ENCODE data around the gene ITK.
A peak's percentile ranks its signal among the peaks of the same experiment; 100 is the strongest.

The ITK gene

GRCh38 chr5:157252711-157253465, 72.2 kb downstream of the ITK start:
- TF ChIP-seq CTCF (IDR thresholded peaks at IDR 0.05; ENCODE audit: insufficient read depth, missing control alignments), result no peak
- FAIRE-seq, result no peak
- no peak for DNase-seq (ENCODE audit: insufficient read length, low spot score)

GRCh38 chr5:157253547-157253946, 72.9 kb downstream of the ITK start:
- FAIRE-seq (peak; percentile 25), DNase-seq (ENCODE audit: insufficient read length, low spot score) (no peak)
- TF ChIP-seq CTCF (IDR thresholded peaks at IDR 0.05; ENCODE audit: insufficient read depth, missing control alignments), result peak; percentile 81

DNA sequence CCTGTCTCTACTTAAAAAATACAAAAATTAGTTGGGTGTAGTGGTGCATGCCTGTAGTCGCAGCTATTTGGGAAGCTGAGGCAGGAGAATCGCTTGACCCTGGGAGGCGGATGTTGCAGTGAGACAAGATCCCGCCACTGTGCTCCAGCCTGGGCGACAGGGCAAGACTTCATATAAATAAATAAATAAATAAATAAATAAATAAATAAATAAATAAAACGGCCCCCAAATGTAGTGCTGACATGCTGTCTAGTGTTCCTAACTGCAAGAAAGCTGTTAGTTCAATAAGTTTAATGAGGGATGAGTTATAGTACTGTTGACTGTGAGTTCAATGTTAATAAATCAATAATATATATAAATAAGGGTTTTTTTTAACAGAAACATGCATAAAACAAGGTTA, 77.8 kb downstream of the ITK start:
- DNase-seq (ENCODE audit: insufficient read length, low spot score) (no peak), FAIRE-seq (no peak)
- TF ChIP-seq CTCF (IDR thresholded peaks at IDR 0.05; ENCODE audit: insufficient read depth, missing control alignments), result no peak

GRCh38 chr5:157259699-157260098, 79.1 kb downstream of the ITK start:
- TF ChIP-seq CTCF (IDR thresholded peaks at IDR 0.05; ENCODE audit: insufficient read depth, missing control alignments), result no peak
- FAIRE-seq (no peak), DNase-seq (ENCODE audit: insufficient read length, low spot score) (no peak)

DNA sequence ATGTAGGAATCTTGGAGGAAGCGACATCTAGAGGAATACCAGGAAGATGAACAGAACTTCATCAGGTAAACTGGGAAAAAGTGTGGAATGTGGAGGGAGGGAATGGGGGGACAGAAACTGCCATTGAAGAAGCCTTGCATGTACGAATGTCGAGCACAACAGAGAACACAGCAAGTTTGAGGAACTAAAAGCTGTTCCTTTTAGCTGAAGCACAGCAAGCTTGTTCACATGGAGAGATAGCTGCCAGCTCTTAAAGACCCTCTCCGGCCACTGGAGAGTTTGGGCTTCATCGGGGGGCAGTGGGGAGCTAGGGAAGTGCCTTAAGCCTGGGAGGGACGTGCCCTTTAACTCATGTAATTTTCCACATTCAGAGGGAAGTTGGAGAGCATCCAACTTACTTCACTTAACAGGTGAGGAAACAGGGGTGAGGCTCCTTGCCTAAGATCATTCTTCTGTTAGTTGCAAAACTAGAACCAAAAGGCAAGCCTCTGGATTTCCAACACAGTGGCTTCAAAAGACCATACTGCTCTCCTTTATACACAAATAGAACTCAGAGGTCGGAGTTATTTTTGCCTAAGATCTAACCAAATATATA, 83.0 kb downstream of the ITK start:
- FAIRE-seq (no peak), DNase-seq (ENCODE audit: insufficient read length, low spot score) (no peak)
- no peak for TF ChIP-seq CTCF (IDR thresholded peaks at IDR 0.05; ENCODE audit: insufficient read depth, missing control alignments)

DNA sequence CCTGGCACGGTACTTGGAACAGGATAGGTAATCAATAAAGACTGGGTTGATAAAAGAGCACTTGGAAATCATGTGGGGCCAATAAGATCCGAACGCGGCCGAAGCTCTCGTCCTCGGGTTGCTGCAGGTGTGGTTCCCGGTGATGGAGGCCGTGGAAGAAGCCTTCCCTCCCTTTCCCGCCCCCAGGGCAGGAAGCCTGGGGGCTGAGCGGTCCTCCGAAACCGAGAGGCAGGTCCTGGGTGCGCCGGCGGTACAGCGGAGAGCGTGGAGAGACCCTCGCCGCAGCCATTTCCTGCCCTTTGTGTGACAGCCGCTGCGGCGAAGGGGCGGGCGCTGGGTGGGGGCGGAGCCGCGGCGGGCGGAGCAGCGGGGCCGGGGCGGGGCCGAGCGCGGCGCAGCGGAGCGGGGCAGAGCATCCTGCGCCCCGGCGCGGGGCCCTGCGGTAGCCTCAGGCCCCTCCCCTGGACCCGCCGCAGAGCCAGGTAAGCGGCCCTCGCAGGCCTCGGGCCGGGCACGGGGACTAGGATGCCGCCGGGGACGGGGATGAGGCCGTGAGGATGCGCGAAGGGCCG, 85.2 kb downstream of the ITK start, which contains the start of gene CYFIP2:
Gene CYFIP2 (plus strand): TSS at position 410 of the 572 bp plus-strand sequence. CDS start 19,239 bp downstream, outside the sequence.
- DNase-seq (ENCODE audit: insufficient read length, low spot score) (peak; percentile 71), FAIRE-seq (no peak)
- no peak for TF ChIP-seq CTCF (IDR thresholded peaks at IDR 0.05; ENCODE audit: insufficient read depth, missing control alignments)

Measured in D721Med (cell line).